Esophagus muscularis mucosa (tissue), 4 donors: ENCODE results near the gene FGF12.

Experiments
- CTCF ChIP-seq, 3 experiments: fragments of 200-600 bp in 2 of 3; fragments of 450-650 bp in 1 of 3; sonication (generic) in 2 of 3; IDR thresholded peaks; one replicate each; pipeline ENCODE4 v1.5.1; 2017 to 2019; ENCODE audit warnings: antibody characterized with exemption in 3 of 3, mild to moderate bottlenecking in 2 of 3, moderate library complexity in 1 of 3
- EP300 ChIP-seq: sonication (generic); formaldehyde crosslinking; IDR thresholded peaks from one replicate; pipeline ENCODE4 v1.6.1; 2017; ENCODE audit warnings: antibody characterized with exemption
- POLR2A ChIP-seq: fragments of 450-650 bp; IDR thresholded peaks from one replicate; pipeline ENCODE4 v1.6.1; 2017; ENCODE audit warnings: antibody characterized with exemption, moderate library complexity, mild to moderate bottlenecking, low read depth
- POLR2AphosphoS5 ChIP-seq, 2 donors: sonication (generic); formaldehyde crosslinking; IDR thresholded peaks; one replicate each; pipeline ENCODE4 v1.6.1; 2017; ENCODE audit warnings: antibody characterized with exemption in 2 of 2

GRCh38 chr3:192675958-192676649 lies 51.2 kb downstream of the FGF12 start:
- TF ChIP-seq POLR2A: no peak
- TF ChIP-seq CTCF (IDR thresholded peaks at IDR 0.05): no peak
- no peak for TF ChIP-seq POLR2AphosphoS5 (IDR thresholded peaks at IDR 0.05)
- TF ChIP-seq EP300: no peak
